GM19395 (cell line): ENCODE measurements around the gene DGLUCY.
A peak's percentile ranks its signal among the peaks of the same experiment; 100 is the strongest.
"Not testable (repeated sequence)": the region's sequence is repeated elsewhere in the genome, so short reads cannot be mapped to it uniquely, and the experiment has no call there.

Experiments used
- ATAC-seq: cut with Tn5 transposase; IDR thresholded peaks from one replicate; pipeline ENCODE4 v1.9.1; 2021; ENCODE audit warnings: mild to moderate bottlenecking, moderate library complexity; ENCODE audit not compliant: unreplicated experiment

The DGLUCY gene

GRCh38 chr14:91113829-91114078 is at the start of gene DGLUCY:
DGLUCY (plus strand) TSS chr14:91114073; CDS start chr14:91160295, 46,222 bp downstream.
- peak; percentile 70 for ATAC-seq

GRCh38 chr14:91065266-91065665 is 48.6 kb upstream of the DGLUCY start:
- ATAC-seq: no peak

GRCh38 chr14:91067186-91067585 is 46.7 kb upstream of the DGLUCY start:
- ATAC-seq: no peak

- ATAC-seq: no peak
Observed at GRCh38 chr14:91068642-91069041, 45.2 kb upstream of the DGLUCY start.

GRCh38 chr14:91070572-91070971 is 43.3 kb upstream of the DGLUCY start:
- no peak for ATAC-seq

- ATAC-seq: no peak
Observed at GRCh38 chr14:91075553-91075952, 38.3 kb upstream of the DGLUCY start.

GRCh38 chr14:91078095-91078737 is 35.7 kb upstream of the DGLUCY start:
- peak; percentile 81 for ATAC-seq

GRCh38 chr14:91080071-91080470 is 33.8 kb upstream of the DGLUCY start:
- no peak for ATAC-seq

- no peak for ATAC-seq
Observed at GRCh38 chr14:91082282-91082681, 31.6 kb upstream of the DGLUCY start.

GRCh38 chr14:91084516-91084915 is 29.4 kb upstream of the DGLUCY start:
- no peak for ATAC-seq

GRCh38 chr14:91087470-91087869 is 26.4 kb upstream of the DGLUCY start:
- not testable (repeated sequence) for ATAC-seq

- ATAC-seq: no peak
Observed at GRCh38 chr14:91088585-91089235, 25.2 kb upstream of the DGLUCY start.

- no peak for ATAC-seq
Observed at GRCh38 chr14:91089958-91090535, 23.8 kb upstream of the DGLUCY start.

- ATAC-seq: no peak
Observed at GRCh38 chr14:91090743-91091142, 23.1 kb upstream of the DGLUCY start.

GRCh38 chr14:91092073-91092472 is 21.8 kb upstream of the DGLUCY start:
- no peak for ATAC-seq

GRCh38 chr14:91093743-91094472 is 20.0 kb upstream of the DGLUCY start:
- ATAC-seq: not testable (repeated sequence)

GRCh38 chr14:91094772-91095171 is 19.1 kb upstream of the DGLUCY start:
- no peak for ATAC-seq

GRCh38 chr14:91095178-91095577 is 18.7 kb upstream of the DGLUCY start:
- no peak for ATAC-seq

GRCh38 chr14:91097657-91098056 is 16.2 kb upstream of the DGLUCY start:
- not testable (repeated sequence) for ATAC-seq

GRCh38 chr14:91098591-91098990 is 15.3 kb upstream of the DGLUCY start:
- ATAC-seq: no peak

GRCh38 chr14:91100102-91100501 is 13.8 kb upstream of the DGLUCY start:
- no peak for ATAC-seq

- ATAC-seq: no peak
Observed at GRCh38 chr14:91103116-91103515, 10.8 kb upstream of the DGLUCY start.
